A549 treated with DMSO at 1 μM for 4 hours (cell line): ENCODE results near the gene KRT75. TPM values are rescaled to one million over a fixed set of nuclear protein-coding genes. Genes with fewer than 3 reads are reported as not detected.

Experiments used
- total RNA-seq: library from RNA; stranded (reverse); fragments of 200-300 nt; extraction: Qiagen RNA extraction; gene quantifications from 5 replicates; pipeline ENCODE4 v1.2.3, GENCODE V29; 2022; ENCODE audit warnings: low read depth

Gene KRT75
- total RNA-seq: 0.12 to 0.26 TPM (median 0.18 TPM) in 5 replicates

GRCh38 chr12:52434081-52434733 is at the start of gene KRT75:
TSS of gene KRT75 (minus strand) at chr12:52434371. CDS start at chr12:52434304, 67 bp downstream.

GRCh38 chr12:52473768-52474167 is 39.6 kb upstream of the KRT75 start, which contains the start of gene KRT6C:
TSS of gene KRT6C (minus strand) at chr12:52473805. CDS start at chr12:52473737, 68 bp downstream.

GRCh38 chr12:52452101-52452500 is 17.9 kb upstream of the KRT75 start, which contains the start of gene KRT6B:
TSS of gene KRT6B (minus strand) at chr12:52452146. CDS start at chr12:52452078, 68 bp downstream.

GRCh38 chr12:52405922-52406385 is 28.2 kb downstream of the KRT75 start, which contains the start of gene KRT82:
TSS of gene KRT82 (minus strand) at chr12:52406335. CDS start at chr12:52406277, 58 bp downstream.

GRCh38 chr12:52385226-52385702 is 48.9 kb downstream of the KRT75 start, which contains the start of gene KRT84:
TSS of gene KRT84 (minus strand) at chr12:52385652. CDS start at chr12:52385585, 67 bp downstream.

Other genes starting within 250 kb of the KRT75 start
- 53.8 to 71.0 TPM (median 63.0 TPM) in 5 replicates for gene KRT80, start 242.4 kb downstream of the KRT75 start, total RNA-seq
- 3,808 to 4,352 TPM (median 4,043 TPM) in 5 replicates for gene KRT7, start 201.1 kb downstream of the KRT75 start, total RNA-seq
- gene KRT86, start 159.7 kb downstream of the KRT75 start, total RNA-seq: 30.3 to 41.6 TPM (median 35.7 TPM) in 5 replicates
- 2,993 to 3,705 TPM (median 3,273 TPM) in 5 replicates for gene KRT81, start 142.8 kb downstream of the KRT75 start, total RNA-seq
- gene KRT83, start 113.0 kb downstream of the KRT75 start, total RNA-seq: 3.0 to 5.4 TPM (median 4.8 TPM) in 5 replicates
- not detected in 5 replicates for gene KRT85, start 66.9 kb downstream of the KRT75 start, total RNA-seq
- not detected in 5 replicates for gene KRT84, start 48.7 kb downstream of the KRT75 start, total RNA-seq
- gene KRT82, start 28.0 kb downstream of the KRT75 start, total RNA-seq: not detected in 5 replicates
- gene KRT6B, start 17.8 kb upstream of the KRT75 start, total RNA-seq: 0.08 TPM in 1 of 5 replicates, not detected in the others
- gene KRT6C, start 39.4 kb upstream of the KRT75 start, total RNA-seq: not detected in 5 replicates
- gene KRT6A, start 58.9 kb upstream of the KRT75 start, total RNA-seq: 0.18 to 0.52 TPM (median 0.24 TPM) in 5 replicates
- 0.11 to 0.47 TPM (median 0.18 TPM) in 5 replicates for gene KRT5, start 86.0 kb upstream of the KRT75 start, total RNA-seq
- not detected in 5 replicates for gene KRT71, start 118.8 kb upstream of the KRT75 start, total RNA-seq
- not detected in 5 replicates for gene KRT74, start 139.5 kb upstream of the KRT75 start, total RNA-seq
- not detected in 5 replicates for gene KRT72, start 167.1 kb upstream of the KRT75 start, total RNA-seq
- not detected in 5 replicates for gene KRT73, start 184.2 kb upstream of the KRT75 start, total RNA-seq
- 0.04 TPM in 1 of 5 replicates, not detected in the others for gene KRT2, start 217.8 kb upstream of the KRT75 start, total RNA-seq
- not detected in 5 replicates for gene KRT1, start 246.0 kb upstream of the KRT75 start, total RNA-seq